Measurements from ENCODE around the gene AIG1.
"Not testable (repeated sequence)": the region's sequence is repeated elsewhere in the genome, so short reads cannot be mapped to it uniquely, and the experiment has no call there.

Gene AIG1

DNA sequence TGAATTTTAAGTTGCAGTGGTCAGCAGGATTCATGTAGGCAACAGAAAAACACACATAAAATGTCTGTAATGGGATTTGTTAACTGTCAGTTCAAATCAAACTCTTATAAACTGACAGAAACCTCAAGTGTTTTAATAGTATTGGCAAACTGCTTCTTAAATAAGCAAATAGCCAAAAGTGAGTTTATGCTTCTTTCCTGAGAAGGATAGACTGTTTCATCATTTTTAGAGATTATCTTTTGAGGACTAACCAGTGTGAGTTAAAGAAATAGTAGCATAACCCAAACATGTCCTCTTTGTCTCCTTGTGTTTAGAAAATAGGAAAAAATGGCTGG lies 68.0 kb downstream of the AIG1 start:
- no peak for DNase-seq (ENCODE audit: low spot score)

DNA sequence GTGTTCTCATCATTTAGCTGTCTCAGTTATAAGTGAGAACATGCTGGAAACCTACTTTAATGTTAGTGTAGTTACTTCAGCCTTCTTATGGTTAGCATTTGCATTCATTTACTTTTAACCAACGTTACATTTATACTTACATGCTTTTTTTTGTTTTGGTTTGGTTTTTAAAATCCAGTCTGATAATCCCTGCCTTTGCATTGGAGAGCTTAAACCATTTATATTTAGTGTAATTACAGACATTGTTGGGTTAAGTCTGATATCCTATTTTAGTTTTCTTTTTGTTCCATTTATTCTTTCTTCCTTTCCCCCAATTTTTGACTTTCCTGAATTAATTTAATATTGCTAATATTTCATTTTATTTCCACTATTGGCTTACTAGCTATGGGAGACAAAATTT lies 70.2 kb downstream of the AIG1 start:
- no peak for DNase-seq (ENCODE audit: low spot score)

DNA sequence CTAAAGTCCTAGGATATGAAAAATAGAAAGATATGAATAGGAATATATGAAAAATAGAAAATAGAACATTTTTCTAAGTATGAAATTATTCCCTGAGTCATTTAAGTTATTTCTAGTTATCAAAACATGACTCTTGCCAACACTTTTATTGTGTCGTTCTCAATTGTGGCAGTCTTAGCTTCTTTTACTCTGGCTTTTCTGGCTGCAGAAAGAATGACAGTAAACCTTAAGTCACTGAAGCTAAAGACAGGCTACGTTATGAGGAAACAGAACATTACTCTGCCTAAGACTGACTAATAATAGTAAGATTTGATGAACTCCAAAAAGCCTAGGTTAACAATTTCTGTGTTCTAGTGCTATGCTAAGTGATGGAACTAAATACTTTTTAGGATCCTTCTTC lies 74.6 kb downstream of the AIG1 start:
- DNase-seq (ENCODE audit: low spot score) = no peak

DNA sequence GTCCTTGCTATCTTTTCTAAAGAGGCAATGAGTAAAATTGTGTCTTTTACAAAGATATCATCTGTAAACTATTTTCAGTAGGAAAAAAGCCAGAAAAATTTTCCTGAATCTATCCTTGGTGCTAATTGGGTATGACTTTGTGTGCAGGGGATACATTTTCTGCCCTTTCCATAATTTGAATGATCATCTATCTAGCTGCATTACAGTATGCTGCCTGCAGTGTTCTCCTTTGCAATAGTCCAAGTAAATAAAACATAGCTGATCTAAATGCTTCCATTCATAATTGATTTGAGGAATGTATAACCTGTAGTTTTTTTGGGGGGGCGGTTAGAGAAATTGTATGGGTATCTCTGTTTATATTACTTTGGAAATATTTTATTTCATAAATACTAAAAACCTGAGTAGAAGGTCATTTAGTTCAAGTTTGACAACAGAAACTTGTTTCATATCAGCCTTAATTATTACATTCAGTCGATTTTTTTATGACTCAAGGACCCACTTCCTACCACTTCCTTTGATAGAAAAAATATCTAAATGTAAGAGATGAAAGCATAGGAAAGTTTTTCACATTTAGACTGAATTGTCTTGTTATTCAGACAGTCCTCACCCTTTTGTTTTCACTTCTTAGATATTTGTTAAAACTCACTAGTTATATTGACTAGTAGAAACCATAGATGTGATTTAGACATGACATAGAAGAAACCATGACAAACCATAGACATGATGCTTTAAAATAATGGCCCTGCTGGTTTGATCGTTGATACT lies 75.3 kb downstream of the AIG1 start:
- DNase-seq (ENCODE audit: low spot score) = no peak

GRCh38 chr6:143136647-143137046 lies 76.0 kb downstream of the AIG1 start:
- DNase-seq (ENCODE audit: low spot score) = no peak

DNA sequence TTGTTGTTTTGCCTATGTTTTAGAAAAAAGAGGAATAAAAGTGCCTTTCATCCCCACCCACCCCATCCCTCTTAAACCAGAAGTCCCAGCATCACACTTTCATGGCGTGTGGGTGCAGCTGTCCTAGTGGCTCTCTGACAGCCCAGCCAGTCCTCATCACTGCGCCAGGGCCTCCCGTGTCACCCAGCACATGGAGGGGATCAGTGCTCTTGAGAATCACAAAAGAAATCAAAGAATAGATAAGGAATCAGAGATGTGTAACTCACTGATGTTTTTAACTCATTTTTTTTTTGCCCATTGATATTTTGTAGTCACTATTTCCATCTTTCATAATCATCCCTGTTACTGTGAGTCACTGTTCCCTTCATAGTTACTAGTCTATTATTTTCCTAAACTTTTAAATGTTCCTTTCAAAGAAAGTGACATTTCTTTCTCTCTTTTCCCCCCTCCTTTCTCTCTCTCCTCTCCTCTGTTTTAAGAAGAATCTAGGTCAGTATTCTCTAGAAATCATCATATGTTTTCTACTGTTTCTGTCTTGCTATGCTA lies 78.6 kb downstream of the AIG1 start:
- DNase-seq (ENCODE audit: low spot score) = no peak

GRCh38 chr6:143139884-143140283 lies 79.2 kb downstream of the AIG1 start:
- DNase-seq (ENCODE audit: low spot score) = not testable (repeated sequence)

GRCh38 chr6:143140767-143141166 lies 80.1 kb downstream of the AIG1 start:
- no peak for DNase-seq (ENCODE audit: low spot score)

DNA sequence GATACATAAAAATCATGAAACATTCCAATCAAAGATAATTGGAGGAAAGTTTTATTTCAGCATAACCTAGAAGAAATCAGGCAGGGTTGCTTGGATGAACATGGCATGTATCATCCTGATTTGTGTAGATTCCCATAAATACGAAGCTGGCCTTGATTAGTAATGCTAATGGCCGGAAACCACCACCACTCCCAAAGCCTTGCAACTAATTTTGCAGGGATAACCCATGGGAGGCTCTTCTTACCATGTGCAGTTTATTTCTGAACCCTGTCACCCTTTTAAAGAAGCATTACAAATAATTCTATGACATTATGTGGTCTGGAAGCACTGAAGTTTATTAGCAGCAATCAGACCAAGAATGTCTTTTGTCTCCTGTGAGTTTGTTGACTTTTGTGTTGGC lies 80.8 kb downstream of the AIG1 start:
- no peak for DNase-seq (ENCODE audit: low spot score)

DNA sequence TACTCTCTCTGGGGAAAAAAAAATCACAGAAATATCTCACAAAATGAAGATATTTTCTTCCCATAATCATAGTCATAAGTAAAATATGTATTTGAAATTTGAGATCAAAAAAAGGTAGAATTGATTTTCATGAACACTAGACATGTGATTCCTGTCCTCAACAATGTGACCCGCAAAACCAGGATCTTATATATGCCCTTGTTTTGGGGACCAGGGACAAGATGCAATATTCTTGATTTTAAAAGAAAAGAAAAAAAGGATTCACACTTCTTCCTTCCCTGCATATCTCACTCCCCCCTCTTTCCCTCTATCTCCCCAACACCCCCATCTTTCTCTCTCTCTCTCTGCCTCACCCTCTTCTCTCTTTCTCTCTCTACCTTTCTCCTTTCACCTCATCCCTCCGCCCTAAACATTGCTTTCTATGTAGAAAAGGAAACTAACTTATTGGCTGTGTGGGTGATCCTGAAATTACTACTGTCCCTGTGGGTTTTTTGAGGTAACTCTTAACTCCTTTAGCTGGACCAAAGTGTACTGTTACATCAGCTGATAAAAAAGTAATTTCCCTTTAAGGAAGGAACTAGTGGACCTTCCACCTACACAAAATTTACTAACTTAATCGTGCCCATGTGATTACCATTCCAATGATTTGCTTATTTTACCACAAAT lies 85.6 kb downstream of the AIG1 start:
- DNase-seq (ENCODE audit: low spot score) = no peak

- DNase-seq (ENCODE audit: low spot score) = no peak
Measured at GRCh38 chr6:143149771-143150170, 89.1 kb downstream of the AIG1 start.

- no peak for DNase-seq (ENCODE audit: low spot score)
Measured at GRCh38 chr6:143150281-143150680, 89.6 kb downstream of the AIG1 start.

GRCh38 chr6:143151381-143151780 lies 90.7 kb downstream of the AIG1 start:
- DNase-seq (ENCODE audit: low spot score) = no peak

- no peak for DNase-seq (ENCODE audit: low spot score)
Measured at GRCh38 chr6:143155681-143156080, 95.0 kb downstream of the AIG1 start.

- DNase-seq (ENCODE audit: low spot score) = no peak
Measured at GRCh38 chr6:143157131-143157530, 96.4 kb downstream of the AIG1 start.

- DNase-seq (ENCODE audit: low spot score) = no peak
Measured at GRCh38 chr6:143158113-143158581, 97.5 kb downstream of the AIG1 start.

DNA sequence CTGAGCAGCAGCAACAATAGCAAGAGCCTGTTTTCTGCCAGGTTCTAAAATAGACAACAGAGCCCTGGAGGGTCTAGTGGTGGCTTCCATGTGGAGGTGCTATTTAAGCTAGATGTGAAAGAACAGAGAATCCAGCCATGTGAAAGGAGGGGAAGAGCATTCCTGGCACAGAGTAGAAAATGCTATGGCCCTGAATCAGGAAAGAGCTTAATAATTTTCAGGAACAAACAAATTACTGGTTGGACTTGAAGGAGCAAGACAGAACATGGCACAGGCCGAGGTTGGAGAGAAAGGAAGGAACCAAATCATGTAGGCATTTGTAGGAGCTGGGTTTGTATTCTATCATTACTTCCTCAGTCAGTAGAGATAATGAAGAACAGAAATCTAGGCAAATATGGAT lies 98.3 kb downstream of the AIG1 start:
- no peak for DNase-seq (ENCODE audit: low spot score)

DNA sequence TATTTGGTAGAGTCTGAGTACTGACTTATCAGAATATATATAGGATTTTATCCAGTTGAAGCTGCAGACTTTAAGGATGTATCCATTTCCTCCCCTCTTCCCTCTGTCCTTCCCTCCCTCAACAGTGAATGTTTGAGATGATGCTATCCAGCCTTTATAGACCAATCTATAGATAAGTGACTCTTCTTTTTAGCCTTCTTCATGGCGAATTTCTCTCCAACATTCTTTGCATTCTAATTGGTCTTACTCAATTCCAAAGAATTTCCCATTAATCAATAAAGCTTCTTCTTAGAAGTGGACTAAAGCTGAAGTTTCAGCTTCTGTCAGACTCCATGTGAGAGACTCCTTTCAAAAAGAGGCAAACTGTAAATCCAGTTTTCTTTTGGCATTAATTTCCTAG lies 99.3 kb downstream of the AIG1 start:
- DNase-seq (ENCODE audit: low spot score) = no peak

DNA sequence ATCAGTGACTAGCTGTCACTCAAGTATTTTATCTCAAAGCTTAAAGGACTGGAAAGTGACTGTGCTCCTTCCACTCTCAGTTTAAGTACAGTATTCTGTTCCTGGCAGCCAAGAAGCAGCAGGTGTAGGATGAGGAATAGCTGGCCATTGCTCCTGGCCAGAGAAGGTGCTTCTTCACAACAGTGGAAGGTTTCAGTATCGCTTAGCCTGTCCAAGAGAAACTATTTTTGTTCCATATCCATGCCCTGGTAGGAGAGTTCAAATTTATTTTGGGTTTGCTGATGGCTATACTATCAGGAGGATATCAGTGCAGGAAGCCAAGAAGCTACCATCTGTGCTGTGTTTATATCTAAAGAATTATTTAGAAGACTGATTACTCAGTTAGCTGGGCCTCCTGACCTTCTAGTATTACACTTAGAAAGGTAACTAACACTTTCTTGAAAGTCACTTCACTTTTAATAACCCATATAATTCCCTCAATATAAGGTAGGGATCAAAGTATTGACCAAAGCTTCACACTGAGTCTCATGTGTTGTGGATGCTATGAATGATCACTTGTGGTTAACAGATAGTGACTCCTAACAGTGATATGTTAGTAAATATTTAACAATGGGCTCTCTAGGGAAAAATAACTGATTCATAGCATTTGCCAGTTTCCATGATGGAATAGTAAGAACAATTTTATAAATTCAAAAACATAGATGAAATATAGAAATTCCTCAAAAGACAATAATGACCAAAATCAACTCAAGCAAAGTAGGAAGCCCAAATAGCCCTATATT lies 99.9 kb downstream of the AIG1 start:
- DNase-seq (ENCODE audit: low spot score) = no peak

DNA sequence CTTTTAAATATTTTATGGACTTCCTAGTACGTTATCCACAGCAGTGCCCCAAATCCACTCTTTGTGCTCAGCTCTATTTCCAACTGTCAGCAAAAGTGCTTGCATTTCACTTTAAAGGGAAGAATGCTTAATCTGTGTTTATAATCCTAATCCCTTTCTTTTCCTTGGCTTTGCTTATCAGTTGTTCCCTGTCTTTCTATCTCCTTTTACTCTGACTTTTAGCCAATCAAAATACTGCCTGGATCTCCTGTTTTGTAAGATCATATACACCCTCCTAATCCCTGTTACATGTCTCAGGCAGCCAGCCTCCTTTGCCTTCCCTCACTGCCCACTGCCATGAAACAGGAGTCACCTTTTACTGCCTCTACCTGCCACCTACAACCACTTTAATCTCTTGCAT lies 102.9 kb downstream of the AIG1 start:
- no peak for DNase-seq (ENCODE audit: low spot score)

GRCh38 chr6:143164565-143165105 lies 103.9 kb downstream of the AIG1 start:
- no peak for DNase-seq (ENCODE audit: low spot score)

- DNase-seq (ENCODE audit: low spot score) = no peak
Measured at GRCh38 chr6:143165315-143165855, 104.7 kb downstream of the AIG1 start.
